HG03575 (cell line): ENCODE data around the gene TOM1L2.
"Not testable (repeated sequence)": the region's sequence is repeated elsewhere in the genome, so short reads cannot be mapped to it uniquely, and the experiment has no call there.

Experiments used
- ATAC-seq: cut with Tn5 transposase; IDR thresholded peaks from one replicate; pipeline ENCODE4 v1.9.1; 2021; ENCODE audit not compliant: unreplicated experiment, insufficient number of reproducible peaks, low FRiP score; ENCODE audit errors: extremely low read depth

The TOM1L2 gene

GRCh38 chr17:17999364-18000029 lies 27.3 kb upstream of the TOM1L2 start:
- no peak for ATAC-seq

GRCh38 chr17:17998934-17999333 lies 26.7 kb upstream of the TOM1L2 start:
- no peak for ATAC-seq

GRCh38 chr17:17995887-17996286 lies 23.7 kb upstream of the TOM1L2 start:
- ATAC-seq = not testable (repeated sequence)

GRCh38 chr17:17994271-17995069 lies 22.3 kb upstream of the TOM1L2 start:
- ATAC-seq = no peak

- ATAC-seq = no peak
These were observed 21.7 kb upstream of the TOM1L2 start for GRCh38 chr17:17993852-17994251.

- no peak for ATAC-seq
These were observed 21.2 kb upstream of the TOM1L2 start for GRCh38 chr17:17993366-17993765.

GRCh38 chr17:17990282-17990681 lies 18.1 kb upstream of the TOM1L2 start:
- ATAC-seq = no peak

- no peak for ATAC-seq
These were observed 17.4 kb upstream of the TOM1L2 start for GRCh38 chr17:17989618-17990017.

GRCh38 chr17:17989081-17989480 lies 16.9 kb upstream of the TOM1L2 start:
- ATAC-seq = no peak

GRCh38 chr17:17988427-17988945 lies 16.3 kb upstream of the TOM1L2 start:
- ATAC-seq = no peak

- no peak for ATAC-seq
These were observed 15.7 kb upstream of the TOM1L2 start for GRCh38 chr17:17987901-17988300.

- ATAC-seq = no peak
These were observed 15.1 kb upstream of the TOM1L2 start for GRCh38 chr17:17987187-17987896.

GRCh38 chr17:17985555-17985954 lies 13.4 kb upstream of the TOM1L2 start:
- ATAC-seq = no peak

GRCh38 chr17:17985153-17985552 lies 13.0 kb upstream of the TOM1L2 start:
- no peak for ATAC-seq

GRCh38 chr17:17983776-17984175 lies 11.6 kb upstream of the TOM1L2 start:
- ATAC-seq = no peak

GRCh38 chr17:17983376-17983775 lies 11.2 kb upstream of the TOM1L2 start:
- no peak for ATAC-seq

- no peak for ATAC-seq
These were observed 10.6 kb upstream of the TOM1L2 start for GRCh38 chr17:17982801-17983200.

- no peak for ATAC-seq
These were observed 9.1 kb upstream of the TOM1L2 start for GRCh38 chr17:17981330-17981729.

- ATAC-seq = no peak
These were observed 7.6 kb upstream of the TOM1L2 start for GRCh38 chr17:17979778-17980177.
